ENCODE measurements around the gene XPO4.
"Not testable (repeated sequence)": the region's sequence is repeated elsewhere in the genome, so short reads cannot be mapped to it uniquely, and the experiment has no call there.

Gene XPO4

DNA sequence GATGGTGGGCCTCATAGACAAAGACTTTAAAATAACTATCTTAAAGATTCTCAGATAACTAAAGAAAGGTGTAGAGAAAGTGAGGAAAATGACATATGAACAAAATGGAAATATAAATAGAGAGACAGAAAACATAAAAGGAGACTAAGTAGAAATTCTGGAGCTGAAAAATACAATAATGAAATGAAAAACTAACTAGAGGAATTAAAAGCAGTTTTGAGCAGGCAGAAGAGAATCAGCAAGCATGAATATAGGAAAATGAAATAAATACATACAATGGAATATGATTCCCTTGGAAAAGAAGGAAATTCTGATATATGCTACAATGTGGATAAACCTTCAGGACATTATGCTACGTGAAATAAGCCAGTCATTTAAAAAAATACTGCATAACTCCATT, 132.7 kb downstream of the XPO4 start:
- H3K4me1 ChIP-seq (ENCODE audit: control insufficient read depth, insufficient read depth, low read length, poor library complexity, severe bottlenecking), result no peaks in the 10 kb centered on the region
- H3K27ac ChIP-seq (ENCODE audit: low read depth, low read length, severe bottlenecking), result no peak overlapping the region
- peaks cover 8% of the 10 kb centered on the region for H3K9me3 ChIP-seq (ENCODE audit: control insufficient read depth, low read length)
- no peak overlapping the region for H3K4me3 ChIP-seq (ENCODE audit: extremely low read depth, insufficient read depth, low read length, poor library complexity, severe bottlenecking)
- no CpG with 5 or more reads among the region's 1 CpG for WGBS, 2 experiments (ENCODE audit: insufficient coverage in 2 of 2)
- H3K36me3 ChIP-seq (ENCODE audit: control insufficient read depth, insufficient read depth, low read length), result peaks cover 17% of the 10 kb centered on the region

DNA sequence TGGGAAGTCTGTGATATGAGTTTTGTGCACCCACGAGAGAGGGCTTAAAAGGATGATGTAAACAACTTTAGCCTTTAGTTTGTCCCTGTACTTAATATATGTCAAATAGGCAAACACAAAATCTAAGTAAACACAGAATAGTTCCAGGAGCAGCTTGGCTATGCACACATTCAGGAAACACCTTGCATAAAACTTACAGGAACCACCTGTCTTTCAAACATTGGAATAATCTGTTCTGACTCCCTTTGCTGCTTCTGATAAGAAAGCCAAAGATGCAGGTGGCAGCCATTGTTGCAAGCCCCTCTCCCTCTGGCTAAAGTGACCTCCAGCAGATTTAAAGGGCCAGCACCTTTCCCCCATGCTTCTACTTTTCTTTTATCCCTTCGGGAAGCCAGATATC, 133.5 kb downstream of the XPO4 start:
- no CpG with 5 or more reads among the region's 2 CpGs for WGBS, 2 experiments (ENCODE audit: insufficient coverage in 2 of 2)
- H3K9me3 ChIP-seq (ENCODE audit: control insufficient read depth, low read length), result peaks cover 8% of the 10 kb centered on the region

DNA sequence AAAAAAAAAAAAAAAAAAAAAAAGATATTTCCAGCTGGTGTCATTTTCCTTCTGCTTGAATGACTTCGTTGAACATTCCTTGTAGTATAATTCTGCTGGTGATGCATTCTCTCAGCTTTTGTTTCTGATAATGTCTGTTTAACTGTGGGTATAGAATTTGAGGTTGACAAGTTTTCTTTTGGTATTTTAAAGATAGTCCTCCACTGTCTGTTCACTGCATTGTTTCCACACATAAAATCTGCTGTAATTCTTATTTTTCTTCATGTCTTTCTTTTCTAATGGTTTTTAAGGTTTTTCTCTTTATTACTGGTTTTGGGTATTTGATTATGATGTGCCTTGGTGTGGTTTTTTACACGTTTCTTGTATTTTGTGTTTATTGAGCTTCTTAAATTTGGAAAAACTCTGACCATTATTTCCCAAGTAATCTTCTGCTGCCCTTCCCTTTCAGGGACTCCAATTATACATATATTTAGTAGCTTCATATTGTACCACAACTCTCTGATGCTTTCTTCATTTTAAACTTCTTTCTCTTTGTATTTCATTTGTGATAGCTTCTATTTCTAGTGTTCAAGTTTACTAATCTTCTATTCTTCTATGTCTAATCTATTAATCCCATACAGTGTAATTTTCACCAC, 135.1 kb downstream of the XPO4 start:
- no CpG with 5 or more reads among the region's 2 CpGs for WGBS, 2 experiments (ENCODE audit: insufficient coverage in 2 of 2)
- no peak overlapping the region for H3K27ac ChIP-seq (ENCODE audit: low read depth, low read length, severe bottlenecking)
- H3K4me3 ChIP-seq (ENCODE audit: extremely low read depth, insufficient read depth, low read length, poor library complexity, severe bottlenecking), result no peak overlapping the region
- H3K36me3 ChIP-seq (ENCODE audit: control insufficient read depth, insufficient read depth, low read length), result peaks cover 17% of the 10 kb centered on the region
- H3K9me3 ChIP-seq (ENCODE audit: control insufficient read depth, low read length), result peaks cover 8% of the 10 kb centered on the region
- no peaks in the 10 kb centered on the region for H3K4me1 ChIP-seq (ENCODE audit: control insufficient read depth, insufficient read depth, low read length, poor library complexity, severe bottlenecking)

More for the DNA sequence above, 133.5 kb downstream of the XPO4 start:
- Histone ChIP-seq H3K36me3 (ENCODE audit: control insufficient read depth, insufficient read depth, low read length) (peaks cover 17% of the 10 kb centered on the region), H3K27ac (ENCODE audit: low read depth, low read length, severe bottlenecking) (no peak overlapping the region), H3K4me3 (ENCODE audit: extremely low read depth, insufficient read depth, low read length, poor library complexity, severe bottlenecking) (no peak overlapping the region), H3K4me1 (ENCODE audit: control insufficient read depth, insufficient read depth, low read length, poor library complexity, severe bottlenecking) (no peaks in the 10 kb centered on the region)

DNA sequence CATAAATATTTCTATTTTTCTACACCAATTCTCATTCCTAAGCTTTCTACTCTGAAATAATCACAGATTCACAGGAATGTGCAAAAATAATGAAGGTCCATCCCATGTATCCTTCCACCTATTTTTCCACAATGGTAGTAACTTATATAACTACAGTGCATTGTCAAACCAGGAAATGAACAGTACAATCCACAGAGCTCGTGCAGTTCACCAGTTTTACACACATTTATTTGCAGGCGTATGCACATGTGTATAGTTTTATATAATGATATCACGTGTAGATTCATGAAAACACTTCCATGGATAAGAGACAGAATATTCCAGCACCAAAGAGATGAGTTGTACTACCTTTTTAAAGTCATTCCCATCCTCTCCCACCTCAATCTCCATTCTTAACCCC, 141.7 kb downstream of the XPO4 start:
- H3K4me1 ChIP-seq (ENCODE audit: control insufficient read depth, insufficient read depth, low read length, poor library complexity, severe bottlenecking), result no peaks in the 10 kb centered on the region
- H3K4me3 ChIP-seq (ENCODE audit: extremely low read depth, insufficient read depth, low read length, poor library complexity, severe bottlenecking), result no peak overlapping the region
- no peaks in the 10 kb centered on the region for H3K36me3 ChIP-seq (ENCODE audit: control insufficient read depth, insufficient read depth, low read length)
- 100% methylated on average over 1 of the region's 3 CpGs; no CpG with 5 or more reads in 1 of the 2 experiments for WGBS, 2 experiments (ENCODE audit: insufficient coverage in 2 of 2)
- peaks cover 5% of the 10 kb centered on the region for H3K9me3 ChIP-seq (ENCODE audit: control insufficient read depth, low read length)
- no peak overlapping the region for H3K27ac ChIP-seq (ENCODE audit: low read depth, low read length, severe bottlenecking)

DNA sequence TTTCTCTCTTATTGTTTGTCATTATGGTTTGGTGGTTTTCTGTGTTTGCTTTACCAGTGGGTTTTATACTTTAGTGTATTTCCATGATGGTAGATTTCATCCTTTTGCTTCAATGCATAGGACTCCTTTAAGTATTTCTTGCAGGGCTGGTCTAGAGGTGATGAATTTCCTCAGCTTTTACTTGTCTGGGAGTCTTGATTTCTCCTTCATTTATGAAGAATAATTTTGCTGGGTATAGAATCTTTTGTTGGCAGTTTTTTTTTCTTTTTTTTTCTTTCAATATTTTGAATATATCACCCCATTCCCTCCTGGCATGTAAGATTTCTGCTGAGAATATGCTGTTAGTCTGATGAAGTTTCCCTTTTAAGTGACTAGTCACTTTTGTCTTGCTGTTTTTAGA, 148.5 kb downstream of the XPO4 start:
- peaks cover 28% of the 10 kb centered on the region for H3K9me3 ChIP-seq (ENCODE audit: control insufficient read depth, low read length)
- H3K36me3 ChIP-seq (ENCODE audit: control insufficient read depth, insufficient read depth, low read length), result peaks cover 5% of the 10 kb centered on the region
- no peak overlapping the region for H3K27ac ChIP-seq (ENCODE audit: low read depth, low read length, severe bottlenecking)
- H3K4me1 ChIP-seq (ENCODE audit: control insufficient read depth, insufficient read depth, low read length, poor library complexity, severe bottlenecking), result no peaks in the 10 kb centered on the region
- H3K4me3 ChIP-seq (ENCODE audit: extremely low read depth, insufficient read depth, low read length, poor library complexity, severe bottlenecking), result no peak overlapping the region

DNA sequence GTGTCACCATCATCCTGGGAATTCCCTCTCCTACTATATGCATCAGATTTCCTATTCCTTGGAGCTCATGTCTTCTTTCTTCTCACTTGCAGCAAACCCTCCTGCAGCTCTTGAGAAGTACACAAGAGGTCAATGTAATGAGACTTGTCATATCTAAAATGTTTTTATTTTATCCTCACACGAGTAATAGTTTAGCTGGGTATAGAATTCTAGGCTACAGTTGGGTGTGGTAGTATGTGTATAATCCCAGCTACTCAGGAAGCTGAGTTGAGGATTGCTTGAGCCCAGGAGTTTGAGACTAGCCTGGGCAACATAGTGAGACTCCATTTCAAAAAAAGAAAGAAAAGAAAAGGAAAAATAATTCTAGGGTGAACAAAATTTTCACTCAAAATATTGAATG, 153.2 kb downstream of the XPO4 start:
- H3K4me3 ChIP-seq (ENCODE audit: extremely low read depth, insufficient read depth, low read length, poor library complexity, severe bottlenecking), result no peak overlapping the region
- WGBS, 2 experiments (ENCODE audit: insufficient coverage in 2 of 2), result 80% methylated on average over 1 of the region's 1 CpG; no CpG with 5 or more reads in 1 of the 2 experiments
- peaks cover 5% of the 10 kb centered on the region for H3K36me3 ChIP-seq (ENCODE audit: control insufficient read depth, insufficient read depth, low read length)
- no peak overlapping the region for H3K27ac ChIP-seq (ENCODE audit: low read depth, low read length, severe bottlenecking)
- peaks cover 20% of the 10 kb centered on the region for H3K9me3 ChIP-seq (ENCODE audit: control insufficient read depth, low read length)
- no peaks in the 10 kb centered on the region for H3K4me1 ChIP-seq (ENCODE audit: control insufficient read depth, insufficient read depth, low read length, poor library complexity, severe bottlenecking)

DNA sequence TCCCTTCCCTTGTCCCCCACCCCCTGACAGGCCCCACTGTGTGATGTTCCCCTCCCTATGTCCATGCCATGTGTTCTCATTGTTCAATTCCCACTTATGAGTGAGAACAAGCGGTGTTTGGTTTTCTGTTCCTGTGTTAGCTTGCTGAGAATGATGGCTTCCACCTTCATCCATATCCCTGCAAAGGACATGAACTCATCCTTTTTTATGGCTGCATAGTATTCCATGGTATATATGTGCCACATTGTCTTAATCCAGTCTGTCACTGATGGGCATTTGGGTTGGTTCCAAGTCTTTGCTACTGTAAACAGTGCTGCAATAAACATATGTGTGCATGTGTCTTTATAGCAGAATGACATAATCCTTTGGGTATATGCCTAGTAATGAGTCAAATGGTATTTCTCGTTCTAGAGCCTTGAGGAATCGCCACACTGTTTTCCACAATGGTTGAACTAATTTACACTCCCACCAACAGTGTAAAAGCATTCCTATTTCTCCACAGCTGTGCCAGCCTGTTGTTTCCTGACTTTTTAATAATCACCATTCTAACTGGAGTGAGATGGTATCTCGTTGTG, 158.6 kb downstream of the XPO4 start:
- H3K36me3 ChIP-seq (ENCODE audit: control insufficient read depth, insufficient read depth, low read length); H3K27ac ChIP-seq (ENCODE audit: low read depth, low read length, severe bottlenecking); H3K9me3 ChIP-seq (ENCODE audit: control insufficient read depth, low read length); H3K4me1 ChIP-seq (ENCODE audit: control insufficient read depth, insufficient read depth, low read length, poor library complexity, severe bottlenecking); H3K4me3 ChIP-seq (ENCODE audit: extremely low read depth, insufficient read depth, low read length, poor library complexity, severe bottlenecking): not testable (repeated sequence)
- WGBS, 2 experiments (ENCODE audit: insufficient coverage in 2 of 2), result 76 to 100% methylated on average over 1 to 2 of the region's 4 CpGs

DNA sequence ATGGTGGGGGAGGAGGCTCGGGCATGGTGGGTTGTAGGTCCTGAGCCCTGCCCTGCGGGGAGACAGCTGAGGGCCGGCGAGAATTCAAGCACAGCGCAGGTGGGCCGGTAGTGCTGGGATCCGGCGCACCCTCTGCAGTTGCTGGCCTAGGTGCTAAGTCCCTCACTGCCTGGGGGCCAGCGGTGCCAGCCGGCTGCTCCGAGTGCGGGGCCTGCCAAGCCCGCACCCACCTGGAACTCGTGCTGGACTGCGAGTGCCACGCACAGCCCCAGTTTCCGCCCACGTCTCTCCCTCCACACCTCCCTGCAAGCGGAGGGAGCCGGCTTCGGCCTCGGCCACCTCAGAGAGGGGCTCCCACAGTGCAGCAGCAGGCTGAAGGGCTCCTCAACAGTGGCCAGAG, 162.5 kb downstream of the XPO4 start:
- no peak overlapping the region for H3K27ac ChIP-seq (ENCODE audit: low read depth, low read length, severe bottlenecking)
- no peaks in the 10 kb centered on the region for H3K4me1 ChIP-seq (ENCODE audit: control insufficient read depth, insufficient read depth, low read length, poor library complexity, severe bottlenecking)
- H3K4me3 ChIP-seq (ENCODE audit: extremely low read depth, insufficient read depth, low read length, poor library complexity, severe bottlenecking), result no peak overlapping the region
- whole genome bisulfite sequencing, 2 experiments (ENCODE audit: insufficient coverage in 2 of 2), result 95 to 96% methylated on average over 20 to 22 of the region's 22 CpGs
- no peaks in the 10 kb centered on the region for H3K36me3 ChIP-seq (ENCODE audit: control insufficient read depth, insufficient read depth, low read length)
- no peaks in the 10 kb centered on the region for H3K9me3 ChIP-seq (ENCODE audit: control insufficient read depth, low read length)

DNA sequence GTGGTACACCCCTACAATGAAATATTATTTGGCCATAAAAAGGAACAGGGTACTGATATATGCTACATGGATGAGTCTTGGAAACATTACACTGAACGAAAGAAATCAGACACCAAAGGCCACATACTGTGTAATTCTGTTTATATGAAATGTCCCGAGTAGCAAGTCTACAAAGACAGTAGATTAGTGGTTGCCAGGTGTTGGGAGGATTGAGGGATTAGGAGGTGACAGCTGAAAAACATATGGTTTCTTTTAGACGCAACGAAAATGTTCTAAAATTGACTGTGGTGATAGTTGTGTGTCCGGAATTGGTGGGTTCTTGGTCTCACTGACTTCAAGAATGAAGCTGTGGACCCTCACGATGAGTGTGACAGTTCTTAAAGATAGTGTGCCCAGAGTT, 163.9 kb downstream of the XPO4 start:
- 98 to 100% methylated on average over 4 to 6 of the region's 6 CpGs for WGBS, 2 experiments (ENCODE audit: insufficient coverage in 2 of 2)
- H3K4me1 ChIP-seq (ENCODE audit: control insufficient read depth, insufficient read depth, low read length, poor library complexity, severe bottlenecking), result no peaks in the 10 kb centered on the region
- no peaks in the 10 kb centered on the region for H3K9me3 ChIP-seq (ENCODE audit: control insufficient read depth, low read length)
- no peaks in the 10 kb centered on the region for H3K36me3 ChIP-seq (ENCODE audit: control insufficient read depth, insufficient read depth, low read length)
- H3K4me3 ChIP-seq (ENCODE audit: extremely low read depth, insufficient read depth, low read length, poor library complexity, severe bottlenecking), result no peak overlapping the region
- H3K27ac ChIP-seq (ENCODE audit: low read depth, low read length, severe bottlenecking), result no peak overlapping the region

DNA sequence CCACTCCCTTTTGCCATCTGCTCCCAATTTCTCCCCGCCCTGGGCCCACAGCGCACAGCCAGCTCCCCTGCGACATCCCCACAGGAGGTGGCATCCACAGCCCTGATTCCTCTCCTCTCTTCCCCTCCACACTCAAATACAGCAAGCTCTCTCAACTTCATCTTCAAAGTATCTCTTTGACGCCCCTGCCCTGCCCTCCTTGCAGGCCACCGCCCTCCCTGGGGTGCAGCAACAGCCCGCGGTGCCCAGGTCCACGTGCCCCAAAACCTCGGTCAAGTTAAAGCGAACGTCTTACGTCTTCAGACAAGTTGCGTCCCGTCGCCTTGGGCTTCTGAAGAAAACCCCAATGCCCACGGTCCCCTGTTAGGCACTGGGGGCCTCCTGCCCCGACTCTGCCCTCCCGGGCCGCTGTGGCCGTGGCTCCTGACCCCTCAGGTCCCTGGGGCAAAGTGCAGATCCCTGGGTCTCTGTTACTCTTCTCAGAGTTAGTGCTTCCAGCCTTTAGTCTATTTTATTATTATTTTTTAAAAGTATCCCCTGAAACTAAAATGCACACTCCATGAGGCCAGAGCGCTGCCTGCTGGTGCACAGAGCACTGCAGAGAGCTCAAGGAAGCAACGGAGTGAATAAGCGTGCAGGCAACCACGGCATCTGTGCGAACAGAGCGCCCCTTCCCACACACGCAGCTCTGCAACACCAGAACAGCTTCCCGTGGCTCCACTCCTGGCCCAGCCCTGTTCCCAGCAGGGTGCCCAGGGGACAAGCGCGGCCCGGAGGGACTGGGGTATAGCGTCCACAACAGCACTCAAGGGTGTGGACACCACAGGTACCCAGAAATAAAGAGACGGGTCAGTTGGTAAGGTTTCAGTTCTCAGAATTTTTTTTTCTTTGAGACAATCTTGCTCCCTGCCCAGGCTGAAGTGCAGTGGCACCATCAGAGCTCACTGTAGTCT, 172.6 kb downstream of the XPO4 start:
- no peak overlapping the region for H3K4me3 ChIP-seq (ENCODE audit: extremely low read depth, insufficient read depth, low read length, poor library complexity, severe bottlenecking)
- no peaks in the 10 kb centered on the region for H3K36me3 ChIP-seq (ENCODE audit: control insufficient read depth, insufficient read depth, low read length)
- H3K9me3 ChIP-seq (ENCODE audit: control insufficient read depth, low read length), result no peaks in the 10 kb centered on the region
- H3K27ac ChIP-seq (ENCODE audit: low read depth, low read length, severe bottlenecking), result no peak overlapping the region
- WGBS, 2 experiments (ENCODE audit: insufficient coverage in 2 of 2), result 90 to 94% methylated on average over 25 to 30 of the region's 33 CpGs
- no peaks in the 10 kb centered on the region for H3K4me1 ChIP-seq (ENCODE audit: control insufficient read depth, insufficient read depth, low read length, poor library complexity, severe bottlenecking)

Data from mesodermal cell (in vitro differentiated cells).